H1 (cell line): ENCODE data around the gene CD300LB. TPM values are rescaled to one million over a fixed set of nuclear protein-coding genes. Genes with fewer than 3 reads are reported as not detected.

ENCODE experiments used
- CTCF ChIA-PET: fragments of 300-600 bp; sonication (Branson Sonifier 250); formaldehyde crosslinking; loops from one replicate; lab custom pipeline; 2021; ENCODE audit not compliant: partially characterized antibody; lab: Charles Lee
- POLR2A ChIA-PET: fragments of 300-600 bp; sonication (Branson Sonifier 250); formaldehyde crosslinking; loops from one replicate; lab custom pipeline; 2021; ENCODE audit warnings: inconsistent platforms; ENCODE audit not compliant: partially characterized antibody; lab: Charles Lee
- DNase-seq, 2 experiments: peaks; one replicate each; pipeline versions ENCODE4 v3.0.0 to v3.0.0-alpha.2; 2010 to 2022; ENCODE audit warnings: low spot score in 2 of 2, low read depth in 1 of 2, mixed read lengths in 1 of 2
- FAIRE-seq: peaks from 2 replicates; lab custom pipeline; 2011; peaks lifted over from hg19 to GRCh38; lab: Jason Lieb, UNC
- H2AFZ ChIP-seq: 2 replicates; pipeline ENCODE4 v1.8.1; 2012; ENCODE audit warnings: low read length, inconsistent platforms
- H2AK5ac ChIP-seq: 2 replicates; pipeline ENCODE4 v1.6.1; 2013; ENCODE audit warnings: low read depth, low read length
- H2BK120ac ChIP-seq: replicated peaks from 2 replicates; pipeline ENCODE3; 2013; ENCODE audit warnings: low read depth, low read length, inconsistent platforms
- H2BK12ac ChIP-seq: 2 replicates; pipeline ENCODE4 v1.6.1; 2013; ENCODE audit warnings: low read depth, low read length
- H2BK15ac ChIP-seq: 2 replicates; pipeline ENCODE4 v1.6.1; 2013; ENCODE audit warnings: low read length
- H2BK20ac ChIP-seq: 2 replicates; pipeline ENCODE4 v1.6.1; 2013; ENCODE audit warnings: low read length
- H2BK5ac ChIP-seq: 2 replicates; pipeline ENCODE4 v1.6.1; 2013; ENCODE audit warnings: low read depth, low read length
- H3K14ac ChIP-seq: 2 replicates; pipeline ENCODE4 v1.6.1; 2013; ENCODE audit warnings: inconsistent platforms; ENCODE audit not compliant: insufficient read length
- H3K18ac ChIP-seq: 2 replicates; pipeline ENCODE4 v1.6.1; 2013; ENCODE audit warnings: low read length; ENCODE audit errors: extremely low read depth
- H3K23ac ChIP-seq: 2 replicates; pipeline ENCODE4 v1.6.1; 2013; ENCODE audit warnings: inconsistent platforms; ENCODE audit not compliant: insufficient read length
- H3K23me2 ChIP-seq: 2 replicates; pipeline ENCODE4 v1.6.1; 2013; ENCODE audit warnings: low read depth, low read length
- H3K27ac ChIP-seq: 2 replicates; pipeline ENCODE4 v1.6.1; 2011; ENCODE audit warnings: low read depth, low read length, inconsistent platforms
- H3K27me3 ChIP-seq, 4 experiments: replicated peaks in 1 of 4; 1 replicate in 1 of 4; 2 replicates in 3 of 4; pipeline versions ENCODE4 v1.6.1 to v1.8.1; 2011 to 2013; ENCODE audit warnings: low read length in 3 of 4, mild to moderate bottlenecking in 3 of 4, inconsistent platforms in 2 of 4, mixed read lengths in 2 of 4, moderate library complexity in 1 of 4; ENCODE audit not compliant: control insufficient read depth in 3 of 4, insufficient read depth in 3 of 4; ENCODE audit errors: extremely low read depth in 1 of 4
- H3K36me3 ChIP-seq, 4 experiments: 2 replicates each; pipeline versions ENCODE4 v1.6.1 to v1.8.1; 2011 to 2013; ENCODE audit warnings: mild to moderate bottlenecking in 4 of 4, low read length in 3 of 4, moderate library complexity in 2 of 4, control low read depth in 1 of 4, inconsistent platforms in 1 of 4; ENCODE audit not compliant: insufficient read depth in 4 of 4, control insufficient read depth in 2 of 4
- H3K4ac ChIP-seq: replicated peaks from 2 replicates; pipeline ENCODE3; 2013; ENCODE audit warnings: low read length, low read depth, mixed read lengths, inconsistent platforms; ENCODE audit not compliant: insufficient read length
- H3K4me1 ChIP-seq, 4 experiments: replicated peaks in 1 of 4; 1 replicate in 1 of 4; 2 replicates in 3 of 4; pipeline versions ENCODE4 v1.6.1 to v1.8.1; 2011 to 2013; ENCODE audit warnings: low read length in 3 of 4, inconsistent platforms in 2 of 4, mixed read lengths in 1 of 4; ENCODE audit not compliant: insufficient read depth in 4 of 4, control insufficient read depth in 3 of 4
- H3K4me2 ChIP-seq, 2 experiments: 2 replicates each; pipeline versions ENCODE4 v1.6.1 to v1.8.1; 2011 to 2013; ENCODE audit warnings: low read depth in 2 of 2, low read length in 2 of 2, control low read depth in 1 of 2, inconsistent platforms in 1 of 2, mild to moderate bottlenecking in 1 of 2; ENCODE audit not compliant: insufficient read depth in 1 of 2
- H3K4me3 ChIP-seq, 4 experiments: fragments of 200-600, 300-600 bp in 1 of 4; sonication (generic), shearing (Covaris generic), sonication (Bioruptor Twin) in 1 of 4; 2 replicates each; pipeline versions ENCODE4 v1.5.1 to v1.8.1; 2011 to 2016; ENCODE audit warnings: low read length in 4 of 4, low read depth in 3 of 4, control low read depth in 2 of 4, inconsistent platforms in 2 of 4, mild to moderate bottlenecking in 2 of 4, mixed read lengths in 1 of 4, moderate library complexity in 1 of 4; ENCODE audit not compliant: insufficient read depth in 2 of 4; ENCODE audit errors: extremely low read depth in 1 of 4
- H3K56ac ChIP-seq: replicated peaks from 2 replicates; pipeline ENCODE3; 2013; ENCODE audit warnings: low read depth, mild to moderate bottlenecking, mixed read lengths, low read length, inconsistent platforms; ENCODE audit not compliant: insufficient read length
- H3K79me1 ChIP-seq: 2 replicates; pipeline ENCODE4 v1.6.1; 2013; ENCODE audit warnings: low read depth, low read length, control low read depth
- H3K79me2 ChIP-seq, 2 experiments: 2 replicates each; pipeline versions ENCODE4 v1.6.1 to v1.8.1; 2012 to 2013; ENCODE audit warnings: low read length in 2 of 2, mild to moderate bottlenecking in 2 of 2, inconsistent platforms in 1 of 2; ENCODE audit not compliant: insufficient read depth in 2 of 2, control insufficient read depth in 1 of 2
- H3K9ac ChIP-seq, 4 experiments: replicated peaks in 1 of 4; 1 replicate in 1 of 4; 2 replicates in 3 of 4; pipeline versions ENCODE4 v1.6.1 to v1.8.1; 2011 to 2013; ENCODE audit warnings: low read depth in 3 of 4, low read length in 3 of 4, control low read depth in 2 of 4, mild to moderate bottlenecking in 2 of 4, moderate library complexity in 2 of 4, inconsistent platforms in 1 of 4; ENCODE audit errors: extremely low read depth in 1 of 4
- H3K9me3 ChIP-seq, 2 experiments: 2 replicates each; pipeline versions ENCODE4 v1.6.1 to v1.8.1; 2012 to 2013; ENCODE audit warnings: mild to moderate bottlenecking in 2 of 2, moderate library complexity in 2 of 2, control low read depth in 1 of 2, inconsistent platforms in 1 of 2, low read depth in 1 of 2, low read length in 1 of 2, mixed read lengths in 1 of 2; ENCODE audit not compliant: insufficient read depth in 2 of 2
- H4K20me1 ChIP-seq, 2 experiments: replicated peaks in 1 of 2; 2 replicates each; pipeline versions ENCODE3 to v1.8.1; 2011 to 2013; ENCODE audit warnings: inconsistent platforms in 2 of 2, low read length in 2 of 2, mild to moderate bottlenecking in 1 of 2; ENCODE audit not compliant: insufficient read depth in 2 of 2, control insufficient read depth in 1 of 2
- H4K5ac ChIP-seq: 2 replicates; pipeline ENCODE4 v1.6.1; 2013; ENCODE audit warnings: low read length, low read depth, mixed read lengths, inconsistent platforms; ENCODE audit not compliant: insufficient read length
- H4K8ac ChIP-seq: 2 replicates; pipeline ENCODE4 v1.8.0; 2013; ENCODE audit warnings: mild to moderate bottlenecking, moderate library complexity, low read length, inconsistent platforms; ENCODE audit not compliant: insufficient read depth; ENCODE audit errors: extremely low read depth
- H4K91ac ChIP-seq: replicated peaks from 2 replicates; pipeline ENCODE3; 2013; ENCODE audit warnings: low read length, mixed read lengths, inconsistent platforms; ENCODE audit not compliant: insufficient read length
- ASH2L ChIP-seq: fragments of 200-600, 300-600 bp; sonication (generic); IDR thresholded peaks from one replicate; pipeline ENCODE4 v1.7.1; 2017; ENCODE audit warnings: low read length
- CTBP2 ChIP-seq: IDR thresholded peaks from 2 replicates; pipeline ENCODE4 v1.7.0; 2011; ENCODE audit warnings: borderline replicate concordance, mild to moderate bottlenecking, moderate library complexity, mixed read lengths, low read length; ENCODE audit not compliant: insufficient read depth, insufficient read length
- FOSL1 ChIP-seq: IDR thresholded peaks from 2 replicates; pipeline ENCODE4 v1.6.1; 2011; ENCODE audit warnings: mild to moderate bottlenecking, low read depth, low read length, moderate library complexity; ENCODE audit not compliant: insufficient read depth
- GABPA ChIP-seq: IDR thresholded peaks from 2 replicates; pipeline ENCODE4 v1.6.1; 2011; ENCODE audit warnings: mild to moderate bottlenecking, low read length, moderate library complexity, borderline replicate concordance; ENCODE audit not compliant: insufficient read depth
- KDM1A ChIP-seq: fragments of 200-600, 300-600 bp; sonication (generic); IDR thresholded peaks from 2 replicates; pipeline ENCODE4 v1.7.1; 2016; ENCODE audit warnings: mild to moderate bottlenecking, low read length, borderline replicate concordance
- KDM4A ChIP-seq: IDR thresholded peaks from one replicate; pipeline ENCODE4 v1.7.1; 2012; ENCODE audit warnings: low read depth, mild to moderate bottlenecking, moderate library complexity, low read length, inconsistent platforms; ENCODE audit not compliant: severe bottlenecking
- NANOG ChIP-seq: IDR thresholded peaks from 2 replicates; pipeline ENCODE4 v1.6.1; 2011; ENCODE audit warnings: low read length, low read depth, mild to moderate bottlenecking, inconsistent platforms; ENCODE audit not compliant: insufficient read depth, poor library complexity, severe bottlenecking
- PHF8 ChIP-seq: fragments of 200-600 bp; sonication (generic); conservative IDR thresholded peaks from 2 replicates; pipeline ENCODE4 v1.7.1; 2012; ENCODE audit warnings: low read depth, mild to moderate bottlenecking, inconsistent platforms, low read length, moderate library complexity
- RFX5 ChIP-seq: IDR thresholded peaks from 2 replicates; pipeline ENCODE4 v1.6.1; 2011; ENCODE audit warnings: low read depth, low read length, improper control_type of control experiment, borderline replicate concordance
- SIX5 ChIP-seq: IDR thresholded peaks from 2 replicates; pipeline ENCODE4 v1.6.1; 2011; ENCODE audit warnings: mild to moderate bottlenecking, low read depth, low read length
- TBP ChIP-seq: IDR thresholded peaks from 2 replicates; pipeline ENCODE4 v1.6.1; 2011; ENCODE audit warnings: low read depth, low read length, improper control_type of control experiment
- TEAD4 ChIP-seq: IDR thresholded peaks from 2 replicates; pipeline ENCODE4 v1.6.1; 2012; ENCODE audit warnings: low read depth, low read length, inconsistent platforms, mixed read lengths
- polyA plus RNA-seq, 7 experiments: library from polyadenylated mRNA; depleted of rRNA in 3 of 7; stranded (reverse) in 5 of 7; unstranded in 2 of 7; fragments of >200 nt in 5 of 7; fragments of 200-250 nt in 2 of 7; gene quantifications; 1 replicate in 5 of 7; 2 replicates in 1 of 7; 4 replicates in 1 of 7; pipeline versions ENCODE4 v1.2.1 to v1.2.3, GENCODE V29; 2011 to 2013; ENCODE audit warnings: missing spikeins in 2 of 7, mixed read lengths in 2 of 7
- total RNA-seq: library from RNA; stranded (reverse); fragmentation: NEBNext Ultra II Directional; extraction: Animal tissue kit (Norgen Biotek cat#: 25700); gene quantifications from 2 replicates; pipeline ENCODE4 v1.2.1, GENCODE V29; 2021
- TF ChIP-seq, protein P1 (sequence below): IDR thresholded peaks from 2 replicates; pipeline ENCODE4 v1.6.1; 2012; ENCODE audit warnings: inconsistent platforms
- TF ChIP-seq, protein P2 (sequence below): IDR thresholded peaks from 2 replicates; pipeline ENCODE4 v1.6.1; 2012; ENCODE audit warnings: inconsistent platforms

Gene CD300LB
- total and polyA plus RNA-seq, 2 of the 8 experiments (the other 6 are each of a cell fraction or from before 2014, with no cell fraction given) = not detected

DNA sequence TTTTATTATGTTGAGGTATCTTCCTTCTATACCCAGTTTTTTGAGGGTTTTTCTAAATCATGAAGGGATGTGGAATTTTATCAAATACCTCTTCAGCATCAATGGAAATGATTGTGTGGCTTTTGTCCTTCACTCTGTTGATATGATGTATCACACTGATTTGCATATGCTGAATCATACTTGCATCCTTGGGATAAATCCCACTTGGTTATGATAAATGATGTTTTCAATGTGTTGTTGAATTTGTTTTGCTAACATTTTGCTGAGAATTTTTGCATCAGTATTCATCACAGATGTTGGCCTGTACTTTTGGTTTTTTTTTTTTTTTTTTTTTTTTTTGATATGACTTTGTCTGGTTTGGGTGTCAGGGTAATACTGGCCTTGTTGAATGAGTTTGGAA is 23.1 kb downstream of the CD300LB start:
- Histone ChIP-seq H4K5ac (no peak overlapping the region), H2BK15ac (no peak overlapping the region), H3K4me3 (no peak overlapping the region), H3K14ac (no peak overlapping the region), H3K4me1 (no peaks in the 10 kb centered on the region), H2AK5ac (no peak overlapping the region), H3K79me2 (no peaks in the 10 kb centered on the region), H3K27ac (no peak overlapping the region), H2BK12ac (no peak overlapping the region), H3K36me3 (no peaks in the 10 kb centered on the region), H2BK5ac (no peak overlapping the region)
- FAIRE-seq = no peak
- TF ChIP-seq, protein P1, sequence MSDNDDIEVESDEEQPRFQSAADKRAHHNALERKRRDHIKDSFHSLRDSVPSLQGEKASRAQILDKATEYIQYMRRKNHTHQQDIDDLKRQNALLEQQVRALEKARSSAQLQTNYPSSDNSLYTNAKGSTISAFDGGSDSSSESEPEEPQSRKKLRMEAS = no peak
- TF ChIP-seq FOSL1 (no peak), GABPA (no peak), KDM4A (no peak), CTBP2 (no peak), SIX5 (no peak), ASH2L (no peak), NANOG (no peak), TBP (no peak), PHF8 (no peak), KDM1A (no peak), RFX5 (no peak), TEAD4 (no peak)
- TF ChIP-seq, protein P2, sequence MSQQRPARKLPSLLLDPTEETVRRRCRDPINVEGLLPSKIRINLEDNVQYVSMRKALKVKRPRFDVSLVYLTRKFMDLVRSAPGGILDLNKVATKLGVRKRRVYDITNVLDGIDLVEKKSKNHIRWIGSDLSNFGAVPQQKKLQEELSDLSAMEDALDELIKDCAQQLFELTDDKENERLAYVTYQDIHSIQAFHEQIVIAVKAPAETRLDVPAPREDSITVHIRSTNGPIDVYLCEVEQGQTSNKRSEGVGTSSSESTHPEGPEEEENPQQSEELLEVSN = no peak
- TF ChIP-seq, all 59 proteins: peak for 0
- Histone ChIP-seq H3K27me3 (no peaks in the 10 kb centered on the region), H3K4me2 (no peak overlapping the region), H2BK120ac (no peak overlapping the region), H3K79me1 (no peaks in the 10 kb centered on the region), H4K8ac (no peak overlapping the region), H3K9me3 (no peaks in the 10 kb centered on the region), H4K20me1 (no peaks in the 10 kb centered on the region), H2BK20ac (no peak overlapping the region), H3K18ac (no peak overlapping the region), H3K9ac (no peak overlapping the region), H2AFZ (no peak overlapping the region), H3K56ac (no peak overlapping the region), H4K91ac (no peak overlapping the region), H3K23me2 (no peaks in the 10 kb centered on the region), H3K23ac (no peak overlapping the region), H3K4ac (no peak overlapping the region)
- ChIA-PET POLR2A (no interaction called here), CTCF (interaction anchor here (1.0 kb wide), 1 partner anchor 15 kb away, joined by 3 read pairs; no protein-coding TSS in a partner anchor)
- DNase-seq = no peak
